ENCODE results near the gene SLC39A12.

The SLC39A12 gene

GRCh38 chr10:17913604-17914003, 38.1 kb upstream of the SLC39A12 start:
- no peak overlapping the region for H3K27ac ChIP-seq
- TF ChIP-seq ZFX (IDR thresholded peaks at IDR 0.05), result no peak
- no peak for TF ChIP-seq CTCF (conservative IDR thresholded peaks at IDR 0.05)

- no peak overlapping the region for H3K27ac ChIP-seq
- TF ChIP-seq CTCF (conservative IDR thresholded peaks at IDR 0.05), result no peak
- TF ChIP-seq ZFX (IDR thresholded peaks at IDR 0.05), result no peak
Measured at GRCh38 chr10:17914169-17915045, 37.3 kb upstream of the SLC39A12 start.

- TF ChIP-seq CTCF (conservative IDR thresholded peaks at IDR 0.05) (no peak), ZFX (IDR thresholded peaks at IDR 0.05) (no peak)
- no peak overlapping the region for H3K27ac ChIP-seq
Measured at GRCh38 chr10:17915181-17915580, 36.5 kb upstream of the SLC39A12 start.

GRCh38 chr10:17918187-17918903, 33.4 kb upstream of the SLC39A12 start:
- H3K27ac ChIP-seq, result no peak overlapping the region
- no peak for TF ChIP-seq CTCF (conservative IDR thresholded peaks at IDR 0.05)
- TF ChIP-seq ZFX (IDR thresholded peaks at IDR 0.05), result no peak

GRCh38 chr10:17921378-17921777, 30.3 kb upstream of the SLC39A12 start:
- no peak overlapping the region for H3K27ac ChIP-seq
- TF ChIP-seq CTCF (conservative IDR thresholded peaks at IDR 0.05) (no peak), ZFX (IDR thresholded peaks at IDR 0.05) (no peak)

- no peak for TF ChIP-seq CTCF (conservative IDR thresholded peaks at IDR 0.05)
- no peak overlapping the region for H3K27ac ChIP-seq
Measured at GRCh38 chr10:17923728-17924127, 28.0 kb upstream of the SLC39A12 start.

Data from C4-2B (cell line).